HepG2 (cell line): Measurements from ENCODE around the gene STRIP1. TPM values are rescaled to one million over a fixed set of nuclear protein-coding genes. Genes with fewer than 3 reads are reported as not detected.

Experiments
- ATAC-seq: fragments of 200-7000 bp; cut with Tn5 transposase; 3 replicates; pipeline ENCODE4 v1.9.1; 2020; ENCODE audit warnings: mild to moderate bottlenecking, moderate library complexity
- BruUV-seq: library from RNA; stranded (reverse); fragments of 400-500 nt; replicated peaks from 2 replicates; lab custom pipeline; 2021; lab: Mats Ljungman, UMichigan
- CTCF ChIA-PET: fragments of 300-600 bp; formaldehyde crosslinking; extraction: SDS; loops from one replicate; lab custom pipeline; 2021; ENCODE audit warnings: low total read pairs, inconsistent platforms, low intra/inter-chr PET ratio; lab: Yijun Ruan, JAX
- POLR2A ChIA-PET: fragments of 350-600 bp; sonication (Branson Sonifier 250); formaldehyde crosslinking; loops from one replicate; lab custom pipeline; 2020; ENCODE audit warnings: antibody characterized with exemption, inconsistent platforms; lab: Yijun Ruan, JAX
- DNase-seq: peaks from one replicate; pipeline ENCODE4 v3.0.0-alpha.2; 2015; ENCODE audit warnings: low spot score
- FAIRE-seq: peaks from 3 replicates; lab custom pipeline; 2011; peaks lifted over from hg19 to GRCh38; lab: Jason Lieb, UNC
- H2AFZ ChIP-seq: one replicate; pipeline ENCODE4 v1.6.1; 2011; ENCODE audit warnings: low read length, inconsistent platforms
- H3K27ac ChIP-seq: fragments of 300-600 bp; 3 replicates; pipeline ENCODE4 v1.8.0; 2011; ENCODE audit warnings: mixed run types, mild to moderate bottlenecking, mixed read lengths, low read length, inconsistent platforms; ENCODE audit not compliant: insufficient read depth; ENCODE audit errors: extremely low read length
- H3K27me3 ChIP-seq, 2 experiments: fragments of 200-600 bp in 1 of 2; 2 replicates in 1 of 2; 3 replicates in 1 of 2; pipeline versions ENCODE4 v1.6.0 to v1.8.0; 2011; ENCODE audit warnings: low read length in 2 of 2, mild to moderate bottlenecking in 2 of 2, moderate library complexity in 2 of 2, inconsistent platforms in 1 of 2; ENCODE audit not compliant: insufficient read depth in 2 of 2, control insufficient read depth in 1 of 2
- H3K36me3 ChIP-seq, 2 experiments: fragments of 200-600 bp in 1 of 2; replicated peaks in 1 of 2; 2 replicates in 1 of 2; 3 replicates in 1 of 2; pipeline versions ENCODE4 v1.5.1 to v1.8.0; 2011; ENCODE audit warnings: low read length in 2 of 2, inconsistent platforms in 1 of 2; ENCODE audit not compliant: insufficient read depth in 2 of 2, control insufficient read depth in 1 of 2
- H3K4me1 ChIP-seq: 2 replicates; pipeline ENCODE4 v1.5.1; 2012; ENCODE audit warnings: low read length, inconsistent platforms; ENCODE audit not compliant: insufficient read depth
- H3K4me2 ChIP-seq: 2 replicates; pipeline ENCODE4 v1.6.0; 2011; ENCODE audit warnings: low read depth, low read length, inconsistent platforms
- H3K4me3 ChIP-seq, 3 experiments: fragments of 200-600 bp in 1 of 3; sonication (generic), shearing (Covaris generic) in 1 of 3; replicated peaks in 1 of 3; 2 replicates each; pipeline ENCODE4 v1.5.1; 2011 to 2016; ENCODE audit warnings: low read length in 3 of 3, inconsistent platforms in 2 of 3, low read depth in 2 of 3, mild to moderate bottlenecking in 2 of 3, control low read depth in 1 of 3, mixed read lengths in 1 of 3; ENCODE audit not compliant: insufficient read depth in 1 of 3
- H3K79me2 ChIP-seq: one replicate; pipeline ENCODE4 v1.6.1; 2011; ENCODE audit warnings: low read length, inconsistent platforms; ENCODE audit not compliant: insufficient read depth
- H3K9ac ChIP-seq: 2 replicates; pipeline ENCODE4 v1.6.0; 2011; ENCODE audit warnings: mild to moderate bottlenecking, low read depth, low read length, inconsistent platforms; ENCODE audit not compliant: insufficient read depth
- H3K9me3 ChIP-seq: 2 replicates; pipeline ENCODE4 v1.5.1; 2012; ENCODE audit warnings: mild to moderate bottlenecking, low read length
- H4K20me1 ChIP-seq: 2 replicates; pipeline ENCODE4 v1.6.0; 2011; ENCODE audit warnings: inconsistent platforms, mild to moderate bottlenecking, low read length, moderate library complexity; ENCODE audit not compliant: insufficient read depth
- BRD4 ChIP-seq: sonication (generic); formaldehyde crosslinking; IDR thresholded peaks from 2 replicates; pipeline ENCODE4 v1.4.0; 2020; ENCODE audit warnings: missing genetic modification reagents
- MIER3 ChIP-seq: IDR thresholded peaks from 2 replicates; pipeline ENCODE4 v1.6.1; 2016; ENCODE audit warnings: missing compliant biosample characterization, borderline replicate concordance
- SIN3B ChIP-seq: fragments of 150-350 bp; IDR thresholded peaks from 2 replicates; pipeline ENCODE4 v1.6.1; 2014; ENCODE audit warnings: low read length
- SMARCC2 ChIP-seq: fragments of 450-650 bp; IDR thresholded peaks from 2 replicates; pipeline ENCODE4 v1.6.1; 2017; ENCODE audit warnings: antibody characterized with exemption, mild to moderate bottlenecking
- TEF ChIP-seq: sonication (generic); formaldehyde crosslinking; IDR thresholded peaks from 2 replicates; pipeline ENCODE4 v1.5.0; 2020; ENCODE audit warnings: missing genetic modification reagents
- ZNF121 ChIP-seq: sonication (generic); formaldehyde crosslinking; IDR thresholded peaks from 2 replicates; pipeline ENCODE4 v1.5.0; 2020; ENCODE audit warnings: mild to moderate bottlenecking, missing genetic modification reagents
- ZNF275 ChIP-seq: sonication (generic); formaldehyde crosslinking; IDR thresholded peaks from 2 replicates; pipeline ENCODE4 v1.8.0; 2022; ENCODE audit warnings: missing genetic modification reagents, mild to moderate bottlenecking, inconsistent platforms, borderline replicate concordance
- ZNF296 ChIP-seq: sonication (generic); formaldehyde crosslinking; conservative IDR thresholded peaks from 2 replicates; pipeline ENCODE4 v1.5.0; 2020; ENCODE audit warnings: mild to moderate bottlenecking, missing genetic modification reagents
- ZNF816 ChIP-seq: sonication (generic); formaldehyde crosslinking; IDR thresholded peaks from 2 replicates; pipeline ENCODE4 v1.8.0; 2022; ENCODE audit warnings: missing genetic modification reagents, mild to moderate bottlenecking, borderline replicate concordance
- WGBS: methylation state at CpG from one replicate; pipeline ENCODE4 v1.1.6; 2017; ENCODE audit warnings: low lambda C conversion rate; 5-methylcytosine and 5-hydroxymethylcytosine counted together
- in situ Hi-C: cut with HindIII; loops from 2 replicates; pipeline ENCODE4 v1.10.0; 2017; ENCODE audit warnings: low pct_unique_long_range_greater_than_20kb; ENCODE audit not compliant: extremely low pct_ligation_motif_present
- intact Hi-C: fragments of 100-400 bp; cut with micrococcal nuclease; formaldehyde crosslinking; loops from one replicate; pipeline ENCODE4 v1.10.0; 2022; ENCODE audit not compliant: unreplicated experiment
- polyA plus RNA-seq, 8 experiments: library from polyadenylated mRNA; depleted of rRNA in 3 of 8; stranded (reverse) in 7 of 8; unstranded in 1 of 8; fragments of >200 nt; fragmentation: Illumina TruSeq in 4 of 8; extraction: Trizol in 4 of 8; gene quantifications; 2 replicates each; pipeline versions ENCODE4 v1.2.1 to v1.2.3, GENCODE V29; 2011 to 2016; ENCODE audit warnings: low read depth in 4 of 8, missing spikeins in 1 of 8, mixed read lengths in 1 of 8; ENCODE audit not compliant: insufficient read depth in 1 of 8
- total RNA-seq, 5 experiments: library from RNA; depleted of rRNA; stranded (reverse); fragments of >200 nt; fragmentation: Illumina TruSeq; extraction: Trizol; gene quantifications; 2 replicates each; pipeline ENCODE4 v1.2.3, GENCODE V29; 2016; ENCODE audit warnings: low read depth in 1 of 5
- TF ChIP-seq, protein P1 (sequence below): sonication (generic); formaldehyde crosslinking; IDR thresholded peaks from 2 replicates; pipeline ENCODE4 v1.5.0; 2020; ENCODE audit warnings: missing genetic modification reagents, mild to moderate bottlenecking, borderline replicate concordance

STRIP1 gene
- total and polyA plus RNA-seq, 2 of the 13 experiments (the other 11 are each of a cell fraction or from before 2014, with no cell fraction given): 20.9 to 27.9 TPM

DNA sequence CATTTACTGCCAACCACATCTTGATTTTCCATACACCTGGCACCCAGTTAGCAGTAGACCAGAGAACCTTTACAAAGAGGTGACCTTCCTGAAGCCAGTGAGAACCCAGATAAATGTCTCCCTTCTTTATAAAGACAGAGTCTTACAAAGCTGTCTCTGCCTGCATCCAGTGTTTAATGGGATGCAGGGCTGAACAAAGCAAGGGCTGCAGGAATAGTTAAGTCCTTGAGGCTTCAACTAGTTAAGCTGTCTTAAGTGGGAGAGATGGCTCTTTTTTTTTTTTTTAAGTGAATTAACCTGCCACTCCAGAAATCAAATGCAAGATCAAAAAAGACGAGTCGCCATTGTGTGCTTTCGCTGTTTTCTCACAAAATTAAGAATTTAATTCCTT, 48.4 kb upstream of the STRIP1 start:
- Histone ChIP-seq H2AFZ (no peak overlapping the region), H3K4me1 (peaks cover 81% of the 10 kb centered on the region), H3K36me3 (no peaks in the 10 kb centered on the region), H3K79me2 (peaks cover 52% of the 10 kb centered on the region), H3K4me3 (peak overlapping the region; percentile 81 to 94 (median 94)), H3K9me3 (no peaks in the 10 kb centered on the region), H3K27me3 (no peaks in the 10 kb centered on the region; a peak in 1 of 5 replicates), H3K9ac (peak overlapping the region; percentile 90), H3K27ac (peak overlapping the region; percentile 9), H3K4me2 (peak overlapping the region; percentile 79), H4K20me1 (peaks cover 3% of the 10 kb centered on the region; the same call in 1 of the 2 replicates)
- 80% methylated on average over 3 of the region's 3 CpGs for WGBS
- TF ChIP-seq, protein P1, sequence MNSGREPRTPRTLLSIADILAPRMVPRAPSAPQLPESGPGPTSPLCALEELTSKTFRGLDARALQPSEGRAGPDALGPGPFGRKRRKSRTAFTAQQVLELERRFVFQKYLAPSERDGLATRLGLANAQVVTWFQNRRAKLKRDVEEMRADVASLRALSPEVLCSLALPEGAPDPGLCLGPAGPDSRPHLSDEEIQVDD (CRISPR knock-in tag): no peak
- 0 out of 2 replicates have a peak, but pooled peaks have one; percentile 43 for TF ChIP-seq ZNF816 (CRISPR knock-in tag)
- TF ChIP-seq BRD4 (CRISPR knock-in tag): no peak
- ATAC-seq (no peak), FAIRE-seq (no peak), DNase-seq (no peak)
- ChIA-PET POLR2A (interaction anchor here (1.7 to 3.7 kb wide), 3 partner anchors 26 to 196 kb away, joined by 4 to 67 read pairs (median 5); no protein-coding TSS in a partner anchor), CTCF (no interaction called here)
- in situ Hi-C loops: loop anchor here (10.0 kb wide), 1 partner anchor 341 kb away; no protein-coding TSS in a partner anchor
- intact Hi-C loops: loop anchor here (10.0 kb wide), 2 partner anchors 271 to 441 kb away; partner anchors contain the start of genes GNAI3 and GSTM5
- no TSS peak for BruUV-seq

DNA sequence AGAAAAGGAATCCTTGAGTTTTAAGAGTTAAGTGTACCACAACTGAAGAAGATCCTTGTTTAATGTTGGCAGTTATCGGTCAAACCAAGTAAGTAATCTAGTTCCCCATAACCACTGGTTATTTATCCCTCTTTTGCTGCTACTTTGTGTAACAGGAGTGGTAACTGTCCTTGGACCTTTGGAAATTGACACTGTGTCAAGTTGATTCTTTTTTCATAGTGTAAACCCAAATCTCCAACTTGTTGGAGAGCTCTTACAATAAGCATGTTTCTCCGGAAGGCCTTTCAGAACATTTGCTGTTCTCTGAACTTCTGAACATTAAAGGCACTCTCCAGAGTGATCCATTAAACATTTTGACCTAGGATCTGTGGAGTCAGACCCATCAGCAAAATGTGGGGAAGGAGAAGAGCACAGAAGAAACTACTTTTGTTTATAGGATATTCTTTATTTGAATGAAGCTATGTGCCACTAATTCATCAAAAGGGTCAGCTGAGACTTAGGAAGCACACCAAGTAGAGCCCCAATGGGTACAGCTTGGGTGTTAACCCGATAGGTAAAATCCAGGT, 46.0 kb upstream of the STRIP1 start:
- intact Hi-C loops: loop anchor here (10.0 kb wide), 2 partner anchors 274 to 444 kb away; partner anchors contain the start of genes GNAI3 and GSTM5
- H3K36me3 ChIP-seq: peaks cover 0 to 2% of the 10 kb centered on the region in 2 experiments; a peak in 2 of 5 replicates
- H3K27me3 ChIP-seq: no peaks in the 10 kb centered on the region; a peak in 1 of 5 replicates
- peaks cover 59% of the 10 kb centered on the region for H3K4me1 ChIP-seq
- no TSS peak for BruUV-seq
- DNase-seq (peak; percentile 56), FAIRE-seq (no peak), ATAC-seq (no peak; the same call in 2 of the 3 replicates)
- WGBS: 51% methylated on average over 3 of the region's 3 CpGs
- H3K27ac ChIP-seq: peak overlapping the region; percentile 54
- no peaks in the 10 kb centered on the region for H3K9me3 ChIP-seq
- POLR2A ChIA-PET: interaction anchor here (1.4 kb wide), 1 partner anchor 15 kb away, joined by 3 read pairs; no protein-coding TSS in a partner anchor
- in situ Hi-C loops: loop anchor here (10.0 kb wide), 1 partner anchor 344 kb away; no protein-coding TSS in a partner anchor
- CTCF ChIA-PET: no interaction called here
- peak overlapping the region; percentile 79 for H3K4me2 ChIP-seq
- no peak overlapping the region for H2AFZ ChIP-seq
- peaks cover 63% of the 10 kb centered on the region for H3K79me2 ChIP-seq
- peak overlapping the region in 2 of 3 experiments; percentile 7 to 94; a peak in 2 of 6 replicates for H3K4me3 ChIP-seq
- 0 out of 2 replicates have a peak overlapping the region, but pooled peaks have one; percentile 24 for H3K9ac ChIP-seq
- peaks cover 3% of the 10 kb centered on the region; the same call in 1 of the 2 replicates for H4K20me1 ChIP-seq
- TF ChIP-seq ZNF121 (CRISPR knock-in tag): no peak
- no peak for TF ChIP-seq SMARCC2
- TF ChIP-seq MIER3 (CRISPR knock-in tag): 0 out of 2 replicates have a peak, but pooled peaks have one; percentile 16
- no peak for TF ChIP-seq ZNF275 (CRISPR knock-in tag)
- TF ChIP-seq TEF (CRISPR knock-in tag): no peak
- no peak for TF ChIP-seq ZNF296
- TF ChIP-seq SIN3B: no peak
